CD4-positive, alpha-beta T cell treated with Interleukin-4 for 4 hours (primary cell): ENCODE measurements around the gene LETMD1.
"Not testable (repeated sequence)": the region's sequence is repeated elsewhere in the genome, so short reads cannot be mapped to it uniquely, and the experiment has no call there.

ENCODE experiments used
- DNase-seq: peaks from one replicate; pipeline ENCODE4 v3.0.0-alpha.2; 2020

Gene LETMD1

GRCh38 chr12:51078346-51078745, 30.2 kb downstream of the LETMD1 start:
- not testable (repeated sequence) for DNase-seq

- DNase-seq: not testable (repeated sequence)
Observed at GRCh38 chr12:51078866-51079265, 30.7 kb downstream of the LETMD1 start.

GRCh38 chr12:51080136-51080535, 32.0 kb downstream of the LETMD1 start:
- DNase-seq: no peak

- DNase-seq: no peak
Observed at GRCh38 chr12:51081421-51081820, 33.3 kb downstream of the LETMD1 start.

- DNase-seq: peak; percentile 35
Observed at GRCh38 chr12:51082561-51083125, 34.5 kb downstream of the LETMD1 start.

- DNase-seq: peak; percentile 95
Observed at GRCh38 chr12:51083126-51083833, 35.2 kb downstream of the LETMD1 start, which contains the start of gene CSRNP2. TSS of gene CSRNP2 (minus strand) at chr12:51083596. CDS start at chr12:51076561, 7,035 bp downstream.

GRCh38 chr12:51085757-51086156, 37.6 kb downstream of the LETMD1 start:
- DNase-seq: no peak

GRCh38 chr12:51086933-51087332, 38.8 kb downstream of the LETMD1 start:
- no peak for DNase-seq

- DNase-seq: no peak
Observed at GRCh38 chr12:51087818-51088217, 39.7 kb downstream of the LETMD1 start.

- no peak for DNase-seq
Observed at GRCh38 chr12:51090705-51091229, 42.6 kb downstream of the LETMD1 start.

- DNase-seq: no peak
Observed at GRCh38 chr12:51098611-51099010, 50.5 kb downstream of the LETMD1 start.

GRCh38 chr12:51103977-51104376, 55.9 kb downstream of the LETMD1 start:
- no peak for DNase-seq

GRCh38 chr12:51108136-51108535, 60.0 kb downstream of the LETMD1 start:
- no peak for DNase-seq
